Parathyroid adenoma (tissue), 2 donors: ENCODE measurements around the gene KRT72.

ENCODE experiments used
- H2AFZ ChIP-seq: fragments of 300-600 bp; sonication (generic); one replicate; pipeline ENCODE4 v1.7.0; 2017; ENCODE audit warnings: antibody characterized with exemption, mild to moderate bottlenecking
- H3K27ac ChIP-seq: fragments of 300-600 bp; sonication (generic); one replicate; pipeline ENCODE4 v1.7.0; 2017
- H3K27me3 ChIP-seq: fragments of 300-600 bp; sonication (generic); one replicate; pipeline ENCODE4 v1.7.0; 2017; ENCODE audit warnings: low read length; ENCODE audit not compliant: control insufficient read depth, insufficient read depth
- H3K36me3 ChIP-seq: fragments of 300-600 bp; sonication (generic); one replicate; pipeline ENCODE4 v1.7.0; 2017; ENCODE audit warnings: low read length; ENCODE audit not compliant: control insufficient read depth, insufficient read depth
- H3K4me1 ChIP-seq: fragments of 300-600 bp; sonication (generic); one replicate; pipeline ENCODE4 v1.7.0; 2017; ENCODE audit warnings: control low read depth
- H3K4me2 ChIP-seq: fragments of 300-600 bp; sonication (generic); one replicate; pipeline ENCODE4 v1.7.0; 2017; ENCODE audit warnings: low read length
- H3K4me3 ChIP-seq: fragments of 300-600 bp; sonication (generic); one replicate; pipeline ENCODE4 v1.7.0; 2017; ENCODE audit warnings: low read depth, low read length
- H3K79me2 ChIP-seq: fragments of 300-600 bp; sonication (generic); one replicate; pipeline ENCODE4 v1.7.0; 2017; ENCODE audit warnings: control low read depth
- H3K9ac ChIP-seq: fragments of 300-600 bp; sonication (generic); one replicate; pipeline ENCODE4 v1.7.0; 2017; ENCODE audit warnings: mild to moderate bottlenecking
- H3K9me3 ChIP-seq: fragments of 300-600 bp; sonication (generic); one replicate; pipeline ENCODE4 v1.7.0; 2017; ENCODE audit warnings: low read length; ENCODE audit not compliant: control insufficient read depth
- CTCF ChIP-seq: fragments of 300-600 bp; sonication (generic); IDR thresholded peaks from one replicate; pipeline ENCODE4 v1.7.0; 2017; ENCODE audit warnings: antibody characterized with exemption, mild to moderate bottlenecking
- donor health status: primary hyperparathyroidism.

Gene KRT72

DNA sequence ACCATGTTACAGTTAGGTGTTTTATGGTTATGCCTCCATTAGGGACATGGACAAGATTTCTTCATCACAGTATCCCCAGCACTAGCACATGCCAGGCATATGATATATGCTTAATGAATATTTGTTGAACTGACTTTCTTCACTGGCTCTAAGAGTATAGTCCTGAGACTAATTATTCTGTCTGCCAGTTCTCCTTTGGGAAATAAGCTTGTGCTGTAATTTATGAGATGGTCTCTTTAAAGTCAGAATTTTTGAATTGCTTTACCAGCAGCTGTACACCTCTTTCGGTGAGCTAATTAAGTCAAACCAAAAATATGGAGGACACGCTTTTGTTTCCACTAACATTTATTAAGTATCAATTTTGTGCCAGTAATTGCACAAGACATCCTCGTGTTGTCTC, 4.8 kb upstream of the KRT72 start:
- H3K4me2 ChIP-seq = no peak overlapping the region
- H3K79me2 ChIP-seq = no peaks in the 10 kb centered on the region
- H3K36me3 ChIP-seq = no peaks in the 10 kb centered on the region
- H3K9ac ChIP-seq = no peak overlapping the region
- TF ChIP-seq CTCF = no peak
- no peaks in the 10 kb centered on the region for H3K9me3 ChIP-seq
- peaks cover 1% of the 10 kb centered on the region for H3K27me3 ChIP-seq
- H3K4me3 ChIP-seq = no peak overlapping the region
- no peak overlapping the region for H3K27ac ChIP-seq
- peaks cover 4% of the 10 kb centered on the region for H3K4me1 ChIP-seq
- no peak overlapping the region for H2AFZ ChIP-seq

GRCh38 chr12:52605542-52605941, 4.3 kb upstream of the KRT72 start:
- no peaks in the 10 kb centered on the region for H3K36me3 ChIP-seq
- H3K27me3 ChIP-seq = peaks cover 3% of the 10 kb centered on the region
- H2AFZ ChIP-seq = no peak overlapping the region
- H3K9me3 ChIP-seq = no peaks in the 10 kb centered on the region
- no peak overlapping the region for H3K4me3 ChIP-seq
- H3K4me2 ChIP-seq = no peak overlapping the region
- TF ChIP-seq CTCF = no peak
- peaks cover 4% of the 10 kb centered on the region for H3K4me1 ChIP-seq
- no peaks in the 10 kb centered on the region for H3K79me2 ChIP-seq
- no peak overlapping the region for H3K27ac ChIP-seq
- no peak overlapping the region for H3K9ac ChIP-seq

DNA sequence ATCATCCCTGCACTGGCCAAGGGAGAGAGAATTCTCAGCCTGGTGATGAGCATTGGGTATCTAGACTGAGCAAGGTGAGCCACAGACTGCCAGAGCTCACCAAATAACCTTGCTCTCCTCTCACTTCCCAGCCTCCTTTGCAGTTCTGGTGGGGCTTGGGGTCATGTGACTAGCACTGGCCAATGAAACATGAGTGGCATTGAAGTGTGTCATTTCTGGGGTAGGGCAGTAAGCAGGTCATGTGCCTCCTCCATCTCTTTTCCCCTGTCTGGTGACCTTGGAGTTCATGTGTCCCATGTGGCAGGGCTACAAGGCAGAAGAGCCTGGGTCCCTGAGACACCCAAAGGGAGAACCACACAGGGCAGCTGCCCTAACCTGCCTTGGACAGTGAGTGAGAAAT, 3.6 kb upstream of the KRT72 start:
- Histone ChIP-seq H3K27me3 (peaks cover 3% of the 10 kb centered on the region), H2AFZ (no peak overlapping the region), H3K79me2 (no peaks in the 10 kb centered on the region), H3K27ac (no peak overlapping the region), H3K36me3 (no peaks in the 10 kb centered on the region), H3K9ac (no peak overlapping the region), H3K4me3 (no peak overlapping the region), H3K4me1 (peaks cover 4% of the 10 kb centered on the region), H3K9me3 (no peaks in the 10 kb centered on the region), H3K4me2 (no peak overlapping the region)
- no peak for TF ChIP-seq CTCF

GRCh38 chr12:52603314-52603713, 2.1 kb upstream of the KRT72 start:
- Histone ChIP-seq H3K27ac (no peak overlapping the region), H3K27me3 (peaks cover 3% of the 10 kb centered on the region), H3K9ac (no peak overlapping the region), H3K36me3 (no peaks in the 10 kb centered on the region), H2AFZ (no peak overlapping the region), H3K4me3 (no peak overlapping the region), H3K9me3 (no peaks in the 10 kb centered on the region), H3K4me2 (no peak overlapping the region), H3K79me2 (no peaks in the 10 kb centered on the region), H3K4me1 (peaks cover 4% of the 10 kb centered on the region)
- TF ChIP-seq CTCF = no peak

- no peak overlapping the region for H2AFZ ChIP-seq
Measured at GRCh38 chr12:52602552-52602951, 1.3 kb upstream of the KRT72 start.

More at GRCh38 chr12:52602552-52602951, 1.3 kb upstream of the KRT72 start:
- Histone ChIP-seq H3K4me3 (no peak overlapping the region), H3K4me2 (no peak overlapping the region), H3K79me2 (no peaks in the 10 kb centered on the region), H3K27ac (no peak overlapping the region), H3K27me3 (peaks cover 3% of the 10 kb centered on the region), H3K36me3 (no peaks in the 10 kb centered on the region), H3K9me3 (no peaks in the 10 kb centered on the region), H3K9ac (no peak overlapping the region), H3K4me1 (peaks cover 4% of the 10 kb centered on the region)
- no peak for TF ChIP-seq CTCF
